Measurements from ENCODE around the gene BRWD1.
"Not testable (repeated sequence)": the region's sequence is repeated elsewhere in the genome, so short reads cannot be mapped to it uniquely, and the experiment has no call there.

The BRWD1 gene

DNA sequence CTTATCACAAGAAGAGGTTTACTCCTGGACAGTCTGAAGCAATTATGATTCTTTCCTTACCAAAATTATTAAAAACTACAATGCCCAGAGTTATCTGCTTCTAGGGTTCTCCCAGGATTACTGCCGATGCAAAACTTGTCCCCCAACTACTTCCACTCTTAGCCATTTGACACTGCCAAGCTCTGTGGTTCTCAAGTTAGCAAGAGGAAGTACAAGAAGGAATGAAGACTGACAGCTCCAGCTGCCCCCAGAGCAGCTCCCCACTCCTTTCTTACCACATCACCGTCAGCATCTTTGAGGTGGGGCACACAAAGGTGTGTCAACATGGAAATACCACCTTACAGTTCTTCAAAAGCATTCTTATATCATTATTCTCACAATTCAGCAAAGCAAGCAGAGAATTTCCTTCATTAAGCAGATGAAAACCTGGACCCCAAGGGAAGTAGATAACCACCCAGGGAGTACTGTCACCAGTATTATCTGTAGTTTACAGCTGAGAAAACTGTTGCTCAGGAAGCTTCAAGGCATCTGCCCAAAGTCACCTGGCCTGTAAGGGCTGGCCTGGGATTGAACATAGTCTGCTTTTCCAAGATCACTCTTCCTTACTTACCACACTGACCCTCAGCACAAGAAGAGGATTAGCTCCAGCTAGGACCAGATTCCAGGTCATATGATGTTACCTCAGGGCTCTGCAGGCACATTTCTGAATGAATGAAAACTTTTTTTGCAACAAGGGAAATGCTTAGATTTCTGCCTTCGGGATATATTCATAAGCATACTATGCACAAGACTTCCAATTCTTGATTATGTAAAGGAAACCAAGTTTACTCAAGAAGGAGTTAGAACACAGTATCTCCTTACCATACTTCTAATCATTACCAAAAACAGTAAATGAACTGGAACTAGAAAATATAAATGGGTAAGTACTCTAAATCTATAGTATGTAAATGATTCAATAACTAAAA, 139.4 kb downstream of the BRWD1 start:
- no peak for DNase-seq (ENCODE audit: low spot score)

DNA sequence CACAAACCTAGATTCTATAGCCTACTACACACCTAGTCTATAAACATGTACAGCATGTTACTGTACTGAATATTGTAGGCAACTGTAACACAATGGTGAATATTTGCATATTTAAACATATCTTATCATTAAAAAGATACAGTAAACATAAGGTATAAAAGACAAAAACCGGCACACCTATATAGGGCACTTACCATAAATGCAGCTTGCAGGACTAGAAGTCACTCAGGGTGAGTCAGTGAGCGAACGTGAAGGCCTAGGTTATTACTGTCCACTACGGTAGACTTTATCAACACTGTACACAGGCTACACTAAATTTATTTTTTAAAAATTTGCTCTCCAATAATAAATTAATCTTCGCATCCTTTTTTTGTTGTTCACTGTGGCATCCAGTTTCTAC, 143.5 kb downstream of the BRWD1 start:
- DNase-seq (ENCODE audit: low spot score), result no peak

DNA sequence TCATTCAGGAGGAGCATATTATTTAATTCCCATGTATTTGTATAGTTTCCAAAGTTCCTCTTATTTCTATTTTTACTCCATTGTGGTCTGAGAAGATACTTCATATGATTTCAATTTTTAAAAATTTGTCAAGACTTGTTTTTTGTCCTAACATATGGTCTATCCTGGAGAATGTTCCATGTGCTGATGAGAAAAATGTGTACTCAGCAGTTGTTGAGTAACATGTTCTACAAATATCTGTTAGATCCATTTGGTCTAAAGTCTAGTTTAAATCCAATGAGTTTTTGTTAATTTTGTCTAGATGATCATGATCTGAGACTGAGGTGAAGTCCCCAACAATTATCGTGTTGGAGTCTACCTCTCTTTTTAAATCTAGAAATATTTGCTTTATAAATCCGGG, 144.6 kb downstream of the BRWD1 start:
- no peak for DNase-seq (ENCODE audit: low spot score)

DNA sequence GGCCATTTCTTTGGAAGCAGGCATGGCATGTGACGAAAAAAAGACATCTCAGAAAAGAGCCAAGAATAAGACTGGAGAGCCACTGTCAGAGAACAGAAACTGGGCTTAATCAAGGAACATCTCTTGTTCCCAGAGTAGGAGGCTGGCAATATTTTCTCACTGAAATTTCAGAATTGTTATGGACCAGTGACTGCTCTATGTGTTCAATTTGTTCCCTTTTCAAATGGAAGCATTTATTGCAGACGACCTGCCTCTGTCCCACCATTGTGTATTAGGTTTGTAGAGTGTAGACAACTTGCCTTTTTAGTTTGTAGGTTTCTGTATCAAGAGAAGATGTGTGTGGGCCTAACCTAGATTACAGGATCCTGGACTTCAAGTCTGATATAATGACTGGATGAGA, 148.9 kb downstream of the BRWD1 start:
- DNase-seq (ENCODE audit: low spot score), result no peak

DNA sequence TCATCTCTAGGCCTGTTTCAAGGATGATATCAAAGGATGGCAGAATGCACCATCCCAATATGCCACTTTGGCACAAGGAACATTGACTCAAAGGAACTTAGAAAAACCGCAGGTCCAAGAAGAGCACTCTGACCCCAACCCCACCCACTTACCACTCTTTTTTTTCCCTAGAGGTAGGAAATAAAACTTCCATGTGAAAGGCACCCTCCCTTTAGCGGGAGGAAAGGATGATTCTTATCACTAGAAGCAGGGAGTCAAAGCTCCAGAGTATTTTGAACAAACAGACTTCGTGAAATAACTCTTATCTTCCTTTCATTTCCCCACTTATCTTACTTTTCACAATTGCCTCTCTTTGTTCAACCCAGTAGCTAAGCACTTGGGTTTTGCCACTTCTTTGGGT, 152.4 kb downstream of the BRWD1 start:
- DNase-seq (ENCODE audit: low spot score), result no peak

DNA sequence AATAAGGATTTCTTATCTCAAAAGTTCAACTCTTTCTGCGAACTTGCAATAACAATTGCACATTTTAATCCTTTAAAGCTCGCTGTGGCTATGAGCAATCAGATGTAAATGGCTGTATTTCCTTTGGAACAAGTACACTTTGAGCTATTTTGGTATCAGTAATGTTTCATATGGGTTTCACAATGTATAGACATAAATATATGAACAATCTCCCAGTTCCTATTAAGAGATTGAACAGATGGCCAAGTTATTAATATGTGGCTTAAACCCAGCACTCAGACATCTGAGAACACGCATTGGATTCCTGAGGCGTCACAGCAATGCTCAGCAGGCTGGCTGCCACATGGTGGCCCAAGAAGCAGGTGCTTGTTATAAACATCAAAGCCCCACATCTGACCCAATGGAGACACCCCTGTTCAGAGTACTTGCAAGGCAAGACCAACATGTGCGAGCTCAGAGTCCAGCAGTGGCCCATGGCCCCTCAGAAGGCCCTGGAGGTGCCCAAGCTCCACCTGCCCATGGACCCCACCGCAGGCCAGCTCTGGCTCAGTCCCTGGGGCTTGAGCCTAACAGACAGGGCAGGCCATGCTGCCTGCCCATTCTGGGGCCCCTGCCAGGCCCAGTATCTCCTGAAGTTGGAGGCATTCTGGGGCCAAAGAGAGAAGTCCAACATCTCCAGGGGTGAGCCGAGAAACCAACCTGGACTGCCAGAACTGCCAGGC, 153.9 kb downstream of the BRWD1 start:
- DNase-seq (ENCODE audit: low spot score), result no peak

DNA sequence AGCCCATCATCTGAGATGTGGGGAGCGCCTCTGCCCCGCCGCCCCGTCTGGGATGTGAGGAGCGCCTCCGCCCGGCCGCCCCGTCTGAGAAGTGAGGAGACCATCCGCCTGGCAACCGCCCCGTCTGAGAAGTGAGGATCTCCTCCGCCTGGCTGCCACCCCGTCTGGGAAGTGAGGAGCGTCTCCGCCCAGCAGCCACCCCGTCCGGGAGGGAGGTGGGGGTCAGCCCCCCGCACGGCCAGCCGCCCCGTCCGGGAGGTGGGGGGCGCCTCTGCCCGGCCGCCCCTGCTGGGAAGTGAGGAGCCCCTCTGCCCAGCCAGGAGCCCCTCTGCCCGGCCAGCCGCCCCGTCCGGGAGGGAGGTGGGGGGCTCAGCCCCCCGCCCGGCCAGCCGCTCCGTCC, 156.2 kb downstream of the BRWD1 start:
- not testable (repeated sequence) for DNase-seq (ENCODE audit: low spot score)

DNA sequence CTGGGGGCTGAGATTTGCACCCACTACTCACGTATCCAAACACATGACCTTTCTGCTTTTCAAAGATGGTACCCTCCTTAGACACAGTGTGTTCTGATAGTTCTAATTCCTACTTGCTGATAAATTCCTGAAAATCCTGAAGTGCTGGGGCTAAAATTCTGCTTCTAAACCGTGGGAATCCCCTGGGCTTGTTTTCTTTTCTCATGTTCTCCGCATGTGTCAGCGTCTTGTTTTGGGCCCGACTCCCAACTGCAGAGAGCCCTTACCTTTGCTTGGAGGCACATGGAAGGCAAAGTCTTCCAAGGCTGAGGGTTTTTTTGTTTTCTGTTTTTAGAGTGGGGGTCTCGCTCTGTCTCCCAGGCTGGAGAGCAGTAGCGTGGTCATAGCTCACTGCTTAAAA, 157.4 kb downstream of the BRWD1 start:
- peak; percentile 38 for DNase-seq (ENCODE audit: low spot score)

DNA sequence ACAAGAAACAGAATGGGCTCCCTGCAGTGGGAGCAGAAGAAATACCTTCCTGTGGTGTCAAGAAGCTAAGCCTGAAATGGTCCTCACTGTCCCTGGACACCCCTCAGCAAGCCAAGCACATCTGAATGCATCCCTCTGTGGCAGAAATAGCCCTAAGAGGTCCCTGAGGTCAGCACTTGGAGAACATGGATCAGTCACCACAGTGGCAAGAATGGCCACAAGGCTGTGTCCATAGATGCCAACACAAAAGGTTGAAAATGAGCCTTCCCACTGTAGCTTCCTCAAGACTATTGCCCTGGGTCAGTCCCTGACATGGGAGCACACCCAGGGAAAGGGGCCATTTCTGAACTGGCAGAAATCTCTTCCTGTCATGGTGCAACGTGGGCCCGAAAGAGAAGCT, 157.9 kb downstream of the BRWD1 start:
- DNase-seq (ENCODE audit: low spot score), result no peak

DNA sequence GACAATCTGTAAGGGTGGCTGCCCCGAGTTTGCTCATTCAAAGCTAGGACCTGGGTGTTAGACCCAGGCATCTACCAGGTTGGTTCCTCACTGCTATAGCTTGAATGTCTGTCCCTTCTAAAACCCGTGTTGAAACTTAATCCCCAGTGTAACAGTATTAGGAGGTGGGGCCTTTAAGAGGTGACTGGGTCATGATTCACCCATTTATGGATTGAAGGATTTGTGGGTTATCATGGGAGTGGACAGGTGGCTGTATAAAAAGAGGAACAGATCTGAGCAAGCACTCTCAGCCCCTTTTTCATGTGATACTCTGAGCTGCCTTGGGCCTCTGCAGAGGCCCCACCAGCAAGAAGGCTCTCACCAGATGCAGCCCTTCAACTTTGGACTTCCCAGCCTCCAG, 159.6 kb downstream of the BRWD1 start:
- no peak for DNase-seq (ENCODE audit: low spot score)

DNA sequence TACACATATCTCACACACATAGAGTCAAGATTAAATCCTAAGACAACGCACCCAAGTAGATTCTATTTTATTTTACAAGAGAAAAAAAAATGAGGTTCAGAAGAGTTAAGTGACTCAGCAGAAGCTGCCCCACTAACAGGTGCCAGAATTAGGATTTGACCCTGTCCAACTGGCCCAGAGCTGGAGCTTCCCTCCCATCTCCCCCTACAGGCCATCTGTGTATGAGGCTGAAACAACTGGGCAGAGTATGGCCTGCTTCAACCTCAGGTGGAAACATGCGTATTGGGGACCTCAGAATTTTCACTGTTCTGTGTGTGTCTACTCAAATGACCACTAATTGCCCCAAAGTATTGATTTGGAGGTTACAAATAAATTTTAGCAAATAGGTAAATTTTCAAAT, 160.1 kb downstream of the BRWD1 start:
- DNase-seq (ENCODE audit: low spot score), result no peak

DNA sequence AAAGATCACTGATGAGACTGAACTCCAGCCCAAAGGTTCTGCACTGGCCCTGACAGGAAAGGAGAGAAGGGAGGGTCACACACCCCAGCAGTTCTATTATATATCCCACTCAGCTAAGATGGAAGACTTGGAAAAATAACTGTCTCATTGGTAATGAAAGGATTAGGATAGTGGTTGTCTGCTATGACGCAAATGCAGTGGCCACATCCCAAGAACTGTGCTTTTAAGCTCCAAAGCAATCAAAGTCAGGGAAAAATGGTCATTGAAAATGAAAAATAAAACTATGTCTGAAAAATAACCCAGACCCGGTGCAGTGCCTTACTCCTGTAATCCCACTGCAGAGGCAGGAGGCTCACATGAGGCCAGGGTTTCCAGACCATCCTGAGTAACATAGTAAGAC, 161.2 kb downstream of the BRWD1 start:
- no peak for DNase-seq (ENCODE audit: low spot score)

DNA sequence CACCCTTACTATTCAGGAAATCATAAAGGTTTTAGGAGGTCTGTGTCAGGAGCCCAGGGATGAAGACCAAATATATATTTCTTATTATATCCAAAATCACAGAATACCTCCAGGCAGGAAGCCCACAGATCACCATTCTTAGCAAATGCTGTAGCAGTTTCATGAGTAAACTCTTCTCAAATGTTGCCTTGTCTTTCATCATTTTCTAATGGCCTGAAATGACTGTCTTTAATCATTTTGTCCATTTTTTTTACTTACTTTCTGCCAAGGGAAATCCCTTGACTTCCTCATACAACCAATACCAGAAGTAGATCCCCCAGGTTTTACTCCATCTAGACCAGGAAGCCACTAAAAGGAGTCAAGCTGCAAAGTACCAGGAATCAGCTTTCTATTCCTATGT, 162.6 kb downstream of the BRWD1 start:
- DNase-seq (ENCODE audit: low spot score), result no peak

DNA sequence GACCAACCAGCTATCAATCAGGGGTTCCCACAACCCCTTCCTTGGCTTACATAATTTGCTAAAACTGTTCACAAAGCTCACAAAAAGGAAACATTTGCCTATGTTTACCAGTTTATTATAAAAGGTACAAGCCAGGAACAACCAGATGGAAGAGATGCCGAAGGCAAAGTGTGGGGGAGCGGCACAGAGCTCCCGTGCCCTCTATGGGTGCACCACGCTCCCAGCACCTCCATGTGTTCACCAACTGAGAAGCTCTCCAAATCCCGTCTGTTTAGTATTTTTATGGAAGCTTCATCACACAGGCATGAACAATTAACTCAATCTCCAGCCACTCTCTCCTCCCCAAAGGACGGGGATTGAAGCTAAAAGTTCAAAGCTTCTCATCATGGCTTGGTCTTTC, 163.1 kb downstream of the BRWD1 start:
- no peak for DNase-seq (ENCODE audit: low spot score)

DNA sequence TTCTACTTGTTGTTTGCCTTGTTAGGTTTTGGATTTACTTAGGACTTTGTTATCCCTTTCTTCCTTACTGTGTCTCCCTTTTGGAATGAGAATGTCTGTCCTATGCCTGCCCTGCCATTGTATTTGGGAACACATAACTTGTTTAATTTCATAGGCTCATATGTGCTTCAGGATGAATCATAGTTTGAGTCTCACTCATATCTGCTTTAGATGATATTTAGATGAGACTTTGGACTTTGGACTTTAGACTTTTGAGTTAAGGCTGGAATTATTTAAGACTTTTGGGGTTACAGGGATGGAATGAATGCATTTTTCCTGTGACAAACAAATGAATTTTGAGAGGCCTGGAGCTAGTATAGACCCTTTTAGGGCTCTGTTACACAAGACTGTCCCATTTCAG, 163.6 kb downstream of the BRWD1 start:
- no peak for DNase-seq (ENCODE audit: low spot score)

DNA sequence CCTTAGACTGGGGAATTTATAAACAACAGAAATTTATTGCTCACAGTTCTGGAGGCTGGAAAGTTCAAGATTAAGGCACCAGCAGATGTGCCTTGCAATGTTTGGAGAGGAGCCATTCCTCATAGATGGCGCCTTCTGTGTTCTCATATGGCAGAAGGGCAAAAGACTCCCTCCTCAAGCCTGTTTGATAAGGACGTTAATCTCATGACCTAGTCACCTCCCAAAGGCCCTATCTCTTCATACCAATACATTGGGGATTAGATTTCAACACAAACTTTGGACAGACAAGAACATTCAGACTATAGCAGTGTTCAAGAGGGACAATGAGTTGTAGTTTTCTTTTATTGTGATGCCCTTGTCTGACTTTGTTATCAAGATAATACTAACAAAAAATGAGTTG, 164.5 kb downstream of the BRWD1 start:
- DNase-seq (ENCODE audit: low spot score), result no peak

DNA sequence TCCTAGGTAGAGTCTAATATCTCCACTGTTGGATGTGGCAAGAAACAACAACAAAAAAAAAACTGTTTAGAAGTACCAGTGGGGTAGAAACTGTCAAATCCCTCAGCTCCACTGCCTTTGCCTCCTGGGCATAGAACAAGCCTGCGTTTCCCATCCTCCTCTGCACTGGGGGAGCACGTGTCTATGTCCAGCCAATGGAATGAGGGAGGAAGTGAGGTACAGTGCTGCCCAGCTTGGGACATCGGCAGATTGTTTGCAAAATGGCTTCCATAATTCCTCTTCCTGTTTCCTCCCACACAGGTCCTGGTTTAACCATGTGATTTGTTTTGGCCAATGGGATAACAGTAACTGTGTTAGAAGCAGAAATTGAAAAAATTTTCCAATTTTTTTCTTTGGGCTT, 169.2 kb downstream of the BRWD1 start:
- DNase-seq (ENCODE audit: low spot score), result no peak

DNA sequence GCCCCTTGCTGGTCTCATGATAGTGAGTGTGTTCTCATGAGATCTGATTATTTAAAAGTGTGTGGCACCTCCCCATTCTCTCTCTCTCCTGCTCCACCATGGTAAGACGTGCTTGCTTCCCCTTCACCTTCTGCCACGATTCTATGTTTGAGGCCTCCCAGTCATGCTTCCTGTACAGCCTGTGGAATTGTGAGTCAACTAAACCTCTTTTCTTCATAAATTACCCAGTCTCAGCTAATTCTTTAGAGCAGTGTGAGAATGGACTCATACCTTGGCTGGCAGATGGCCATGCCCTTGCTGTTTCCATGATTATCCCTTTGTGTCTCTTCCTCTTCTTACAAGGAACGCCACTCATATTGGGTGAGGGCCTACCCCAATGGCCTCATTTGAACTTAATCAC, 170.5 kb downstream of the BRWD1 start:
- no peak for DNase-seq (ENCODE audit: low spot score)

DNA sequence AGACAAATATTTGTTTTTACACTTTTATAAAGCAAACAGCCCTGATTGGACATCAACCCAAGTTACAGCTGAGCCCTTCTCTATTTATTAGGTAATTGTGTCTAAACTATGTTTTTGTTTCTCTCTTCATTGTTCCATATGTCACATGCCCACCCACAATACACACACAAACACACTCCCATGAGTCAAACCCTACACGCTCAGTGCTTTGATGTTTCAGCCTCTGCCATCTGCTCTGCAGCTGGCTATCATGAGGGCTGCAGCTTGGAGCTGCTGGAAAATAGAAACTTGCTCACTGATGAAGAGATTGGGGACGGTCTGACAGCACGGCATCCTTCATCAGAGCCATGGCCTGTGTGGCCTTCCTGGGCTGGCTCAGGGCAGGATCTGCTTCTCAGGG, 171.9 kb downstream of the BRWD1 start:
- DNase-seq (ENCODE audit: low spot score), result no peak

DNA sequence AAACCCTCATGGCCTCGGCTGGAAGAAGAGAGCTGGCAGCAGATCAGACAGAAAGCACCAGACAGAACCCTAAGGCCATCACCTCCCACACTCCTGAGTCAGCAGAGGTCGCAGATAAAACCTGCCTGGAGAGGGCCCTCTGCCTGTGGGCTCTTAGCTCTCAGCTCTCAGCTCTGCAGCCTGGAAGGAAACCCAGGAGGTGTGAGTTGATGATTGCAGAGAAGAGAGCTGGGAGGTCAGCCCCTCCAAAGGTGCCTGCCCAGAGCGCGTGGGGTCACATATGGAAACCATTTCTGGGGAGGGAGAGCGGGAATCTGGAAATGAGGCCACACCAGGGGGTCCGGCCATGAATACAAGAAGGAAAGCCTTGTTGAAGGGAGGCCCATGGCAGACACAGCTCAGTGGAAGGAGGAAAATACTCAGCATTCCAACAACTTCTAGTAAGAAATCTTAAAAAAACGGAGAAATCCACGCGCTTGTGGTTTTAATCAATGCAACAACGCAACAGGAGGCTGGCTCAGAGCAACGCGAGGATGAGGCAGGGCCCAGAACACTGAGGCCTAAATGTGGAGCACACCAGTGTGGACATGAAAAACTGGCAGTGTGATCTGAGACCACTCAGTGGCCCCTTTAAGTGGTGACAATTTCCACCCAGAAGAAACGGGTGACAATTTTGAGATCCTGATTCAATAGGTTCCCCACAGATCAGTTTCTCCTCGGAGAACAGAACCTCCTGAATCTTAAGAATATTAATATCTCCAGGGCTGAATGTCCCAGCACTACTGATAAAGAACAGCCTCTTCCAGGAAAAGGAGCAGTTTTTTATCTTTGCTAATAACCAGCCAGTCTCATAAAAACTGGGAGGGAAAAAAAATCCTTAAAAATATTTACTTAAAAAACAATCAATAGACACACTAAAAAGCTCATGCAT, 175.9 kb downstream of the BRWD1 start:
- DNase-seq (ENCODE audit: low spot score), result peak; percentile 14

DNA sequence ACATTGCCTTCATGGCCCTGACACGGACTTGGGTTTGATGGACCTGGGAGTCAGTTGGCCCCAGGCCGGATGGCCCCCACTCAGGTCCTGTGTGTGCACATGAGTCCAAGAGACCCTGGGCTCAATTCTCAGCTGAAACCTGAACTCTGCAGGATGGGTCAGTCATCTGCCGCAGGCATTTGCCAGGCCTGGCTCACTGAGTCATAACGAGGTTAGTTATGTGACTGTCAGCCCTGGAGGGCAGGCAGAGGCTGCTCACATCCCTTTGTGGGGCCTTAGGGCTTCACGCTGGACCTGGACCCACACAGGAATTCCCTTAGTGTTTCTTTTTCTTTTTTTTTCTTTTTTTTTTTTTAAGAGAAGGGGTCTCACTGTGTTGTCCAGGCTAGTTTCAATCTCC, 176.7 kb downstream of the BRWD1 start:
- DNase-seq (ENCODE audit: low spot score), result peak; percentile 50

DNA sequence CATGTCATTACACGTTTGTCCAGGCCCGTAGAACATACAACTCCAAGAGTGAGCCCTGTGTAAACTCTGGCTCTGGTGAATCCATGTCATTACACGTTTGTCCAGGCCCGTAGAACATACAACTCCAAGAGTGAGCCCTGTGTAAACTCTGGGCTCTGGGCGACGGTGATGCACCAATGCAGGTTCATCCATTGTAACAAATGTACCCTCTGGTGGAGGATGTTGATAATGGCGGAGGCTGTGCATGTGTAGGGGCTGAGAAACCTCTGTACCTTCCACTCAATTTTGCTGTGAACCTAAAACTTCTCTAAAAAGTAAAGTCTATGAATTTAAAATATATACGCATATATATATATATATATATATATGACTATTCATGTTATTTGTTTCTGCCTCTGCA, 177.3 kb downstream of the BRWD1 start:
- DNase-seq (ENCODE audit: low spot score), result peak; percentile 16
